SK-N-SH treated with all-trans-retinoic acid at 6 μM for 48 hours (cell line): ENCODE measurements around the gene FAM13B.
A peak's percentile ranks its signal among the peaks of the same experiment; 100 is the strongest.

Experiments used
- ATAC-seq: fragments of 200-7000 bp; cut with Tn5 transposase; 3 replicates; pipeline ENCODE4 v1.9.1; 2020; ENCODE audit warnings: mild to moderate bottlenecking, moderate library complexity
- ARNTL ChIP-seq: fragments of 450-650 bp; formaldehyde crosslinking; IDR thresholded peaks from 2 replicates; pipeline ENCODE4 v1.5.0; 2020; ENCODE audit warnings: low read depth, mild to moderate bottlenecking, moderate library complexity, borderline replicate concordance
- BACH2 ChIP-seq: fragments of 250-450 bp; sonication (Bioruptor Pico); IDR thresholded peaks from 2 replicates; pipeline ENCODE4 v1.9.0; 2021; ENCODE audit warnings: mild to moderate bottlenecking, borderline replicate concordance
- CREB5 ChIP-seq: fragments of 250-450 bp; sonication (Bioruptor Pico); IDR thresholded peaks from 2 replicates; pipeline ENCODE4 v1.5.1; 2020; ENCODE audit warnings: low read depth, mild to moderate bottlenecking, moderate library complexity
- CSRNP3 ChIP-seq: fragments of 250-450 bp; sonication (Bioruptor Pico); IDR thresholded peaks from 2 replicates; pipeline ENCODE4 v1.5.1; 2021; ENCODE audit warnings: mild to moderate bottlenecking, moderate library complexity
- ESRRG ChIP-seq: fragments of 250-450 bp; sonication (Bioruptor Pico); IDR thresholded peaks from 2 replicates; pipeline ENCODE4 v1.6.1; 2021; ENCODE audit warnings: mild to moderate bottlenecking
- GLIS3 ChIP-seq: fragments of 250-450 bp; sonication (Bioruptor Pico); IDR thresholded peaks from 2 replicates; pipeline ENCODE4 v1.5.0; 2020; ENCODE audit warnings: mild to moderate bottlenecking, moderate library complexity
- ISL1 ChIP-seq: fragments of 250-450 bp; sonication (Bioruptor Pico); IDR thresholded peaks from 2 replicates; pipeline ENCODE4 v2.1.2; 2022; ENCODE audit warnings: mild to moderate bottlenecking, moderate library complexity
- OSR1 ChIP-seq: fragments of 250-450 bp; sonication (Bioruptor Pico); IDR thresholded peaks from 2 replicates; pipeline ENCODE4 v1.8.0; 2022; ENCODE audit warnings: moderate library complexity, mild to moderate bottlenecking, inconsistent platforms
- PATZ1 ChIP-seq: fragments of 250-450 bp; sonication (Bioruptor Pico); IDR thresholded peaks from 2 replicates; pipeline ENCODE4 v1.8.0; 2020; ENCODE audit warnings: mild to moderate bottlenecking, moderate library complexity, borderline replicate concordance
- POU6F1 ChIP-seq: fragments of 250-450 bp; sonication (Bioruptor Pico); IDR thresholded peaks from 2 replicates; pipeline ENCODE4 v1.8.0; 2021; ENCODE audit warnings: low read depth, mild to moderate bottlenecking, moderate library complexity, borderline replicate concordance
- PPARA ChIP-seq: fragments of 250-450 bp; sonication (Bioruptor Pico); IDR thresholded peaks from 2 replicates; pipeline ENCODE4 v1.5.0; 2020; ENCODE audit warnings: mild to moderate bottlenecking, borderline replicate concordance
- RARB ChIP-seq: fragments of 250-450 bp; sonication (Bioruptor Pico); IDR thresholded peaks from 2 replicates; pipeline ENCODE4 v1.8.0; 2021; ENCODE audit warnings: mild to moderate bottlenecking, moderate library complexity
- SNAI2 ChIP-seq: fragments of 250-450 bp; sonication (Bioruptor Pico); IDR thresholded peaks from 2 replicates; pipeline ENCODE4 v1.5.0; 2020; ENCODE audit warnings: mild to moderate bottlenecking, moderate library complexity
- TCF4 ChIP-seq: fragments of 250-450 bp; sonication (Bioruptor Pico); IDR thresholded peaks from 2 replicates; pipeline ENCODE4 v1.8.0; 2021; ENCODE audit warnings: mild to moderate bottlenecking, moderate library complexity, borderline replicate concordance
- TOX ChIP-seq: fragments of 250-450 bp; sonication (Bioruptor Pico); IDR thresholded peaks from 2 replicates; pipeline ENCODE4 v1.8.0; 2021; ENCODE audit warnings: mild to moderate bottlenecking, moderate library complexity, borderline replicate concordance
- ZC3H10 ChIP-seq: fragments of 250-450 bp; sonication (Bioruptor Pico); IDR thresholded peaks from 2 replicates; pipeline ENCODE4 v1.5.1; 2021; ENCODE audit warnings: mild to moderate bottlenecking, moderate library complexity
- ZFP3 ChIP-seq: fragments of 250-450 bp; sonication (Bioruptor Pico); IDR thresholded peaks from 2 replicates; pipeline ENCODE4 v1.5.0; 2020; ENCODE audit warnings: mild to moderate bottlenecking, moderate library complexity
- ZFP30 ChIP-seq: fragments of 450-650 bp; formaldehyde crosslinking; IDR thresholded peaks from 2 replicates; pipeline ENCODE4 v1.5.0; 2022; ENCODE audit warnings: mild to moderate bottlenecking, moderate library complexity
- ZNF565 ChIP-seq: fragments of 450-650 bp; formaldehyde crosslinking; conservative IDR thresholded peaks from 2 replicates; pipeline ENCODE4 v1.5.0; 2020; ENCODE audit warnings: low read depth, mild to moderate bottlenecking, moderate library complexity
- ZNF8 ChIP-seq: fragments of 450-650 bp; formaldehyde crosslinking; IDR thresholded peaks from 2 replicates; pipeline ENCODE4 v1.5.0; 2020; ENCODE audit warnings: mild to moderate bottlenecking, moderate library complexity

FAM13B gene

GRCh38 chr5:137935694-137936093, 97.2 kb downstream of the FAM13B start (continued):
- TF ChIP-seq ZFP3 (CRISPR knock-in tag), result no peak
- TF ChIP-seq OSR1 (CRISPR knock-in tag), result no peak
- no peak for TF ChIP-seq TCF4 (CRISPR knock-in tag)
- TF ChIP-seq CSRNP3 (CRISPR knock-in tag), result no peak
- no peak for TF ChIP-seq ZNF565 (CRISPR knock-in tag)
- no peak for TF ChIP-seq ARNTL
- TF ChIP-seq ESRRG (CRISPR knock-in tag), result no peak
- TF ChIP-seq SNAI2, result no peak

- TF ChIP-seq POU6F1 (CRISPR knock-in tag) (no peak), ZFP30 (CRISPR knock-in tag) (no peak), ZFP3 (CRISPR knock-in tag) (no peak), CREB5 (no peak), ARNTL (no peak), GLIS3 (CRISPR knock-in tag) (no peak)
- ATAC-seq, result no peak; the same call in 2 of the 3 replicates
Measured at GRCh38 chr5:137935190-137935589, 97.7 kb downstream of the FAM13B start.

GRCh38 chr5:137933491-137933911, 99.4 kb downstream of the FAM13B start:
- TF ChIP-seq ZC3H10 (CRISPR knock-in tag) (peak; percentile 71), ZNF8 (CRISPR knock-in tag) (0 out of 2 replicates have a peak, but pooled peaks have one; percentile 30), ISL1 (CRISPR knock-in tag) (peak; percentile 79), GLIS3 (CRISPR knock-in tag) (no peak), SNAI2 (no peak), TCF4 (CRISPR knock-in tag) (no peak)
- ATAC-seq, result peak; percentile 87

- no peak for TF ChIP-seq ZC3H10 (CRISPR knock-in tag)
- no peak for TF ChIP-seq ISL1 (CRISPR knock-in tag)
- no peak for TF ChIP-seq SNAI2
- TF ChIP-seq ZFP3 (CRISPR knock-in tag), result no peak
- TF ChIP-seq ZNF565 (CRISPR knock-in tag), result no peak
- TF ChIP-seq OSR1 (CRISPR knock-in tag), result no peak
- no peak for TF ChIP-seq POU6F1 (CRISPR knock-in tag)
- TF ChIP-seq GLIS3 (CRISPR knock-in tag), result no peak
- TF ChIP-seq TOX (CRISPR knock-in tag), result no peak
- TF ChIP-seq RARB (CRISPR knock-in tag), result no peak
- TF ChIP-seq ESRRG (CRISPR knock-in tag), result no peak
- TF ChIP-seq BACH2 (CRISPR knock-in tag), result no peak
- ATAC-seq, result no peak
Measured at GRCh38 chr5:137932800-137933199, 100.1 kb downstream of the FAM13B start.

- peak; percentile 59 for ATAC-seq
- TF ChIP-seq RARB (CRISPR knock-in tag) (no peak), POU6F1 (CRISPR knock-in tag) (no peak), OSR1 (CRISPR knock-in tag) (no peak), ZNF565 (CRISPR knock-in tag) (no peak), PPARA (no peak), PATZ1 (CRISPR knock-in tag) (no peak), CREB5 (no peak), ARNTL (no peak), TCF4 (CRISPR knock-in tag) (no peak)
Measured at GRCh38 chr5:137923856-137924255, 109.0 kb downstream of the FAM13B start.
